DMS153 (cell line): ENCODE data around the gene CAMTA1.
A peak's percentile ranks its signal among the peaks of the same experiment; 100 is the strongest.

Experiments
- DNase-seq: peaks from one replicate; lab custom pipeline; 2025; lab: John Stamatoyannopoulos, UW

Gene CAMTA1

GRCh38 chr1:7388141-7388487, 602.9 kb downstream of the CAMTA1 start:
- DNase-seq = no peak

DNA sequence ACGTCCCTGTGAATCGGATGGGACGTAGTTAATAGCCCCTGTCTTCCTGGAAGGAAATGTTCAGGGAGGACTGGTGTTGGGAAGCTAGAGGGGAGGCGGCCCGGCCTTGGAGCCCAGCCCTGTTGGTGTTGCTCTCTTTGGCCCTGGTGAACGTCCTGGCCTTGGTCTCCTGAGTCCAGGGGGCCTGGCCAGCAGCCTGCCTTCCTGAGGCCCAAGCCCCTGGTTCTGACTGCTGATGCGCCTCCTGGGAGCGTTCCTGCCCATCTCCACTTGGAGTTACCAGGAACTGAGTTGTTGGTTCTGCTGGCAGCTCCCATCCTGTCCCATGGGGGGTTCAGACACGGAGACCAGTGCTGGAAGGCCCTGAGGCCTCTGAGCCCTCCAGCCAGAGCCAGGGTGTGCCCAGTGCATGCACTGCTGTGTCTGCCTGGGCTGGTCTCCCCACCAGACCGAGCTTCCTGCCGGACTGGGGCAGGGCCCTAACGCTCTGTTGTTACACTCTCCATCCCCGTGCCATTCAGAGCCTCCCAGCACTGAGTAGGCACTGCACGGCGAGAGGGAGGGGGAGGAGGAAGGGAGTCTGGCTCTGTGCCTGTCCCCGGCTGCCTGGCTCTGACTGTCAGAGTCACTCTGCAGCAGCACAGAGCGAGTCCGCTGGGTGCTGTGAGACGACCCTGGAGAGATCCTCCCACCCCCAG, 603.4 kb downstream of the CAMTA1 start:
- DNase-seq = peak; percentile 41

GRCh38 chr1:7389201-7389905, 604.1 kb downstream of the CAMTA1 start:
- no peak for DNase-seq

- no peak for DNase-seq
These were observed 604.8 kb downstream of the CAMTA1 start for GRCh38 chr1:7389906-7390603.

DNA sequence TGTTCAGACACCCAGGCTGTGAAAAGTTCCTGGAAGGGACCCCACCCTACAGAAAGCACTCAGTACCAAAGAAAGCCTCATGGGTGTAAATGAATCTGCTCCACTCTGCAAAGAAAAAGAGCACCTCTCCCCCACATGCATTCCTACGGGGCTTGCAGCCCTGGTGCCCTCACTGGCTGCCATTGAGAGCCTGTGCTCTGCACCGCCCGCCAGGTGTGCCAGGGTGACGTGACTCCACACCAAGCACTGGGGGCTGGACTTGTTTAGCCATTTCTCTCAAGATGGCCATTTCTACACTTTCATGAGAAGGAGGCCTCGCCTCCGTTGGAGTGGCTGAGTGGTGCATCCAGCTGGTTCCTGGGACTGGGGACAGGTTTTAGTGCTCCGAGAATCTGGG, 605.3 kb downstream of the CAMTA1 start:
- no peak for DNase-seq

GRCh38 chr1:7393136-7393535, 607.9 kb downstream of the CAMTA1 start:
- DNase-seq = no peak

GRCh38 chr1:7395251-7395650, 610.0 kb downstream of the CAMTA1 start:
- DNase-seq = no peak

DNA sequence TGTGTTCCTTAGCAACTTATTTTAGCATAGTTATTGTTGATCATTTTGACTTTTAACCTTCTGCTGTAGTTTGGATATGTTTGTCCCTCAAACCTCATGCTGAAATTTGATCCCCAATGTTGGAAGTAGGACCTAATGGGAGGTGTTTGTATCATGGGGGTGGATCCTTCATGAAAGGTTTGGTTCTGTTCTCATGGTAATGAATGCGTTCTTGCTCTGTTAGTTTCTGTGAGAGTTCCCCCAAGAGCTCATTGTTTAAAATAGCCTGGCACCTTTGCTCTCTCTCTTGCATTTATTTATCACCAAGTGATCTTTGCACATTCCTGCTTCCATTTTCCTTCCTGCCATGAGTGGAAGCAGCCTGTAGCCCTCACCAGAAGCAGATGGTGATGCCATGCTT, 613.7 kb downstream of the CAMTA1 start:
- no peak for DNase-seq

- no peak for DNase-seq
These were observed 614.4 kb downstream of the CAMTA1 start for GRCh38 chr1:7399514-7400125.

DNA sequence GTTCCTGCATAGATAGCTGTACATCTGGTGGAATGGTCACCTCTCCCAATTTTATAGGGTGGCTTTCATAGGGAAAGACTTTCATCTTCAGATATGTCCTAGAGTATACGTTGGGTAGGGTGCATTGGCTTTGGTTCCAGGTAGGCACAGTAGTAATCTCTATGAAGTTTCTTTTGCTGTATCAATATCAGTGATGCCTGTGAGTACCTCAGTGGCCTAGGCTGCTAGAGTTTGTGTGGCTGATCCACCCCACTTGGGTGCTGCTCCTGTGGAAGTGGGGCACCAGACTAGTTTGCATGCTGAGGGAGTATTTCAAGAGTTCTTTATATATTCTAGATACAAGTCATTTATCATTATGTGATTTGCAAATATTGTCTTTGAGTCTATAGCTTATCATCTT, 615.3 kb downstream of the CAMTA1 start:
- DNase-seq = no peak

DNA sequence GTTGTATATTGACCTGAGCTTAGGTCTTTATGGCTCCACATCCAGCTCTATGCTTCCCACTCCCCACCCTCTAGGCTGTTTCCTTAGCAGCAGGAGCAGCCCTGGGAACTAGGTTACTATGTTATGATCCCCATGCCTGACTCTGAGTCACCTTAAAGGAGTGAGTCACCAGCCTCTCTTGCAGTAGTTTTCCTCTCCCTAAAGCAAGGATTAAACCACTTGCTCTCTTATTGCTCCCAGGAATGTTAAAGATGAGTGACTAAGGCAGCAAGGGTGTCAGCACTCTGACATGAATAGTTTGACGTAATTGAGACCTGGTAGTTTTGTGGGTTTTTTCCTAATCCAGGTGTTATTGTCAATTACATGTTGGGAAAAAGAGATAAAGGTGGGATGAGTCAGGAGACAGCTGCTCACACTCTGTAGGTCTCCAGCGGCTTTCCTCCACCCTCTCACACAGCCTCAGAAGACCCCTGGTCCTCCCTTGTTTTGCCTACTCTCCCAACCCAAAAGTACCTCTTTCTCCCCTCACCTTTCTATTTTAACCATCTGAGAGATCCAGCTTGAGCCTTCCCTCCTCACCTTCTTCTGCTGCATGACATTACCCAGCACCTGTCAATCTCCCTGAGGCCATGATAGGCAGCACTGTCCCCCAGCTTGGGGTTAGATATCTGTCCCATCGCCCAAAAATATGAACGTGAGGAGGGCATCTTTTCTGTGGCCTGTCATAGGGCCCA, 616.7 kb downstream of the CAMTA1 start:
- DNase-seq = no peak

- DNase-seq = no peak
These were observed 617.2 kb downstream of the CAMTA1 start for GRCh38 chr1:7402548-7402850.

DNA sequence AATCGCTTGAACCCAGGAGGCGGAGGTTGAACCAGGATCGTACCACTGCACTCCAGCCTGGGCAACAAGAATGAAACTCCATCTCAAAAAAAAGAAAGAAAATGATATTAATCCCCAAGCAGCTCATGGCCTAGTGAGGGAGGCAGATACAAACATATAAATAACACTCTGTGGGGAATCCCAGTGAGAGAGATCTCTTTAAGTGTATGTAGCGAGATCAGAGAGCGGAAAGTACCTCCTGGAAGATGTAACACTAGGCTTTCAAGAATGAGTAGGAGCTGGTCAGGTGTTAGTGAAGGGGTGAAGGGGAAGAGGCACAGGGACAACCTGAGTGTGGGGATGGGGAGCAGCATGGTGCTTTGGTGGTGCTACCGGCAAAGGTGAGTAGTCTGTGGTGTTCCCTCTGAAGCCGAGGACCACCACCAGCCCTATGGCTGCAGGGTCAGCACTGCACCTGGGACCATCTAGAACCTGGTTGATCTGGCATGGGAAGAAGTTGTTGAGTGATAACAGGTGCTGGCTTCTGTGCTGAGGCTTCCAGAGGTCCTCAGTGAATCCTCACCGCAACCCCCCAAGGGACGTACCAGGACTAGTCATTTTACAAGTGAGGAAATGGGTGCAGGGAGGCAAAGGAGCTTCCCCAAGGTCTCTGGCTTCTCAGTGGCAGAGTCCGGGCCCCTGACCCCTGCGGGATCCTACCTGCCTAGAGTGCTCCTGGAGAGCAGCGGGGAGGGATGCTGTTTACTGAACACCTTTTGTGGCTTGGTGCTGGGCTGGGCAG, 618.2 kb downstream of the CAMTA1 start:
- DNase-seq = no peak

DNA sequence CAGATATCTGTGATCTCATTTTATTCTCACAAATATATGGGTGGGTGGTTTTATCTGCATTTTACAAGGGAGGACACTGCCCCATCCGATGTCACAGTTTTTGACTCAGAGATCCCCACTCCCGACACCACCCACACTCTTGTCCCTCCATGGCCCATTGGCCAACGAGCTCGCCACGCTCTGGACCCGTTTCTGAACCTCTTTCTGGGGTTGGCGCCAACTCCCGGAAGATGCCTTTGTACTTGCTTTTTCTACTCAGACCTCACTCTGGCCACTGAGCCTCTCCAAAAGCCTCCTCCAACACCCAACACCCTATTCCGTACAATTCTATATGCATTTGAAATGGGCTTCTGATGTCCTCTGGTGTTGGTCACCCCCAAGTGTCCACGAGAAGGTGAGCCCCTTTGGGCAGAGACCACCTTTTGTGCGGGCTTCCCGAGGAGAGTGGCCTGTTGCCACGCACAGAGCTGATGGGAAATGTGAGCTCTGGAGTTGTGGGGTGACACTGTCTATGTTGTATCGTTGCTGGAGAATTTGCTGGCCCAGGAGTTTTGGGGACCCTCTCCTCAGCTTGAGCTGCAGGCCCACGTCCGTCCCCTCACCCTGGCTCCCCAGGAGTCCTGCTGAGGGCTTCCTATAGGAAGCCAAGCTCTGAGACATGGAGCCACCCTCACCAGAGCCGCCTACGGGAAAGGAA, 618.9 kb downstream of the CAMTA1 start:
- no peak for DNase-seq

DNA sequence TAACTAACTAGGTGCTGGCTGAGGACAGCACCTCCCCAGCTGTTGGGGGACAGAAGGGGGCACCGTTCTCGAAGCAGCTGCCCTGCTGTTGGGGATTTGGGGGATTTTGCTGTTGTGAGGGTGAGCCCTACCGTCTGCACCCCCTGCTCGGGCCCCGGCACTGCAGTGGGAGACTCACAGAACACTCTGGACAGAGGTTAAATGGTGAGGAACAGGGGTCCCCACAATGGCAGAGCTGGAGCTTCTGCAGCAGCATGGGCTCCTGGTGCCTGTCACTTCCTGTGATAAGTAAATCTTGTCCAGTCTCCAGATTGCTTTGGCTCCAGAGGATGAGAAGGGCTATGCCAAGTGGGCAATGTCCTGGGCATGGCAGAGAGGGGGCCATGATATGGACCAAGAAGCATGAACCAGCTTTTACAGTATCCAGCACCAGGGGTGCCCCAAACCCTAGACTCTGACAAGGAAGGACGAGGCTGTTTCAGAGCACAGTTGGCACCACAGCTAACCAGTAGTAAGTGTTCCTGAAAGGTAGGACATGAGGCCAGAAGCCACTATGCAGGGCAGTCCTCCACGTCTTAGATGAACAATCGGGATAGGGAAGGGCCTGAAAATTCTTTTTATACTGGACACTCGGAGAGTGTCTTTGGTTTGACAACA, 620.7 kb downstream of the CAMTA1 start:
- DNase-seq = no peak

- DNase-seq = no peak
These were observed 621.6 kb downstream of the CAMTA1 start for GRCh38 chr1:7406641-7407543.

DNA sequence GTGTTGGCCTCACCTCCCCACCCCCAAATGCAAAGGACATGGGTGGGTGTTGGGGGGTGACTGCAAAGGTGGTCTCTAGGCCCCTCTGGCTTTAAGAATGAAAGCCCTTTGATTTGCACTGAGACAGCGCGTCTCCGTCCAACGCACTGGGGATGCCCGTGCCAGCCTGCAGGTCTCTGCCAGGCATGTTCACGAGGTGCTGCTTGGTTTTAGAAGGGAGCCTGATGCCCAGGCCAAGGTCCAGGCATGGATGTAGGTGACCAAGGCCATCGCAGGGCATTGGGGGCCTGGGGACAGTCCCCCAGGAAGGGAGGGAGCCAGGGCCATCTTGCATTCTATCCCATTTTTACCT, 622.3 kb downstream of the CAMTA1 start:
- no peak for DNase-seq

- no peak for DNase-seq
These were observed 622.9 kb downstream of the CAMTA1 start for GRCh38 chr1:7407980-7408770.

DNA sequence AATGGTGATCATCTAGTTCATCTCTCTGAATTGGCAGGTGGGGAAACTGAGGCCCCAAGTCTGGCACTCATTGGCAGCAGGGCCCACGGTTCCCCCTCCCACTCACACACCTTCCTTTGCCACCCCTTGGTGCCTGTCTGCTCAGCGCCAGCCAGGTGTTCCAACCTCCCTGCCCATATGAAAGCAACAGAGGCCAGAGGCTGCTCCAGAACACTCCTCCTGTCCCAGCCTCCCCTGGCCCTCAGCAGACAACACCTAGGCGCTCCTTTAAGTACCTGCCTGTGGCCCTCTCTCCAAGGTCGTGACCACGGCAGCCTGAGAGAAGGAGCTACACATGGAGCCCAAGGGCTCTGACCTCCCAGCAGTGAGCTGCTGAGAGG, 623.5 kb downstream of the CAMTA1 start:
- DNase-seq = no peak
